ENCODE results near the gene SEC24B.

- TF ChIP-seq EZH2 (IDR thresholded peaks at IDR 0.05) (no peak), FOXP2 (optimal IDR thresholded peaks at IDR 0.05; ENCODE audit: control extremely low read depth, extremely low read length, insufficient read depth) (no peak), POLR2AphosphoS5 (IDR thresholded peaks at IDR 0.05; ENCODE audit: borderline replicate concordance, low read depth, low read length) (no peak)
Measured at GRCh38 chr4:109545401-109545800, 111.8 kb downstream of the SEC24B start.
